SK-N-SH (cell line): ENCODE data around the gene GRIP2. TPM values are rescaled to one million over a fixed set of nuclear protein-coding genes. Genes with fewer than 3 reads are reported as not detected.

Source experiments
- CTCF ChIA-PET: fragments of 300-600, 350-600 bp; formaldehyde crosslinking; extraction: SDS; loops from one replicate; lab custom pipeline; 2021; lab: Yijun Ruan, JAX
- POLR2A ChIA-PET: fragments of 350-600 bp; sonication (Branson Sonifier 250); formaldehyde crosslinking; extraction: SDS; loops from one replicate; lab custom pipeline; 2020; ENCODE audit warnings: antibody characterized with exemption, inconsistent platforms; lab: Yijun Ruan, JAX
- DNase-seq: peaks from one replicate; pipeline ENCODE4 v3.0.0; 2012
- H2AFZ ChIP-seq: fragments of 200-600 bp; sonication (generic); 2 replicates; pipeline ENCODE4 v1.8.1; 2016; ENCODE audit warnings: antibody characterized with exemption, mild to moderate bottlenecking, low read depth
- H3F3A ChIP-seq: fragments of 200-600 bp; sonication (generic); replicated peaks from 2 replicates; pipeline ENCODE3; 2016; ENCODE audit warnings: antibody characterized with exemption, mild to moderate bottlenecking; ENCODE audit not compliant: insufficient read depth
- H3K27ac ChIP-seq, 2 experiments: fragments of 200-500 bp in 1 of 2; fragments of 200-600 bp in 1 of 2; sonication (Bioruptor generic) in 1 of 2; sonication (generic), shearing (Covaris generic) in 1 of 2; 2 replicates each; pipeline versions ENCODE4 v1.5.1 to v1.6.1; 2014 to 2016; ENCODE audit warnings: low read depth in 2 of 2, inconsistent platforms in 1 of 2, low read length in 1 of 2, mild to moderate bottlenecking in 1 of 2, mixed read lengths in 1 of 2
- H3K27me3 ChIP-seq: fragments of 200-600 bp; sonication (generic), shearing (Covaris generic); 2 replicates; pipeline ENCODE4 v1.6.1; 2016; ENCODE audit warnings: mixed run types; ENCODE audit not compliant: insufficient read depth
- H3K36me3 ChIP-seq, 2 experiments: fragments of 200-500 bp in 1 of 2; fragments of 200-600 bp in 1 of 2; sonication (Bioruptor generic) in 1 of 2; sonication (generic) in 1 of 2; replicated peaks in 1 of 2; 2 replicates each; pipeline versions ENCODE3 to v1.5.1; 2014 to 2016; ENCODE audit warnings: low read length in 1 of 2, mild to moderate bottlenecking in 1 of 2; ENCODE audit not compliant: insufficient read depth in 2 of 2, control insufficient read depth in 1 of 2
- H3K4me1 ChIP-seq, 2 experiments: fragments of 200-500 bp in 1 of 2; fragments of 200-600 bp in 1 of 2; sonication (Bioruptor generic) in 1 of 2; sonication (generic), shearing (Covaris generic) in 1 of 2; 2 replicates each; pipeline versions ENCODE4 v1.5.1 to v1.6.1; 2014 to 2016; ENCODE audit warnings: low read depth in 1 of 2, low read length in 1 of 2, mixed run types in 1 of 2; ENCODE audit not compliant: insufficient read depth in 2 of 2, control insufficient read depth in 1 of 2
- H3K4me2 ChIP-seq: fragments of 200-600 bp; sonication (generic), shearing (Covaris generic); 2 replicates; pipeline ENCODE4 v1.6.1; 2017; ENCODE audit warnings: mixed run types
- H3K4me3 ChIP-seq, 2 experiments: fragments of 200-500 bp in 1 of 2; fragments of 200-600 bp in 1 of 2; sonication (Bioruptor generic) in 1 of 2; sonication (generic), shearing (Covaris generic) in 1 of 2; 2 replicates each; pipeline versions ENCODE4 v1.5.1 to v1.8.1; 2014 to 2016; ENCODE audit warnings: low read depth in 2 of 2, inconsistent platforms in 1 of 2, low read length in 1 of 2, mild to moderate bottlenecking in 1 of 2, mixed read lengths in 1 of 2, moderate library complexity in 1 of 2
- H3K79me2 ChIP-seq: fragments of 200-600 bp; sonication (generic); 2 replicates; pipeline ENCODE4 v1.8.1; 2017; ENCODE audit warnings: mild to moderate bottlenecking; ENCODE audit not compliant: insufficient read depth
- H3K9ac ChIP-seq: fragments of 200-600 bp; sonication (generic); 2 replicates; pipeline ENCODE4 v1.6.1; 2017; ENCODE audit warnings: mixed run types
- H3K9me2 ChIP-seq: fragments of 200-600 bp; sonication (generic); 2 replicates; pipeline ENCODE4 v1.6.1; 2017; ENCODE audit warnings: mixed run types
- H3K9me3 ChIP-seq: fragments of 200-600 bp; sonication (generic); 2 replicates; pipeline ENCODE4 v1.6.1; 2017; ENCODE audit warnings: mixed run types, mild to moderate bottlenecking, moderate library complexity
- H4K20me1 ChIP-seq: fragments of 200-600 bp; sonication (generic); 2 replicates; pipeline ENCODE4 v1.6.1; 2017; ENCODE audit warnings: mild to moderate bottlenecking, mixed run types; ENCODE audit not compliant: insufficient read depth
- CTCF ChIP-seq: fragments of 200-600 bp; sonication (generic); IDR thresholded peaks from 2 replicates; pipeline ENCODE4 v1.6.1; 2017; ENCODE audit warnings: antibody characterized with exemption, mild to moderate bottlenecking, moderate library complexity
- EP300 ChIP-seq, 2 experiments: IDR thresholded peaks; 2 replicates each; pipeline versions ENCODE4 v1.4.0 to v1.6.1; 2012; ENCODE audit warnings: borderline replicate concordance in 1 of 2, low read depth in 1 of 2, low read length in 1 of 2
- EZH2phosphoT487 ChIP-seq: fragments of 200-600 bp; sonication (generic); IDR thresholded peaks from 2 replicates; pipeline ENCODE4 v1.6.1; 2017; ENCODE audit warnings: low read depth, mixed run types, mild to moderate bottlenecking, antibody characterized with exemption, moderate library complexity, borderline replicate concordance
- JUND ChIP-seq: IDR thresholded peaks from 2 replicates; pipeline ENCODE4 v1.4.0; 2012
- NFIC ChIP-seq: IDR thresholded peaks from 2 replicates; pipeline ENCODE4 v1.4.0; 2012; ENCODE audit warnings: borderline replicate concordance
- REST ChIP-seq: IDR thresholded peaks from 2 replicates; pipeline ENCODE4 v1.6.1; 2012; ENCODE audit warnings: mild to moderate bottlenecking, low read depth, low read length, moderate library complexity
- RFX5 ChIP-seq: IDR thresholded peaks from 2 replicates; pipeline ENCODE4 v1.6.1; 2012; ENCODE audit warnings: mild to moderate bottlenecking, improper control_type of control experiment, low read length
- SIN3A ChIP-seq: IDR thresholded peaks from 2 replicates; pipeline ENCODE4 v1.6.1; 2012; ENCODE audit warnings: low read depth, mild to moderate bottlenecking, low read length, moderate library complexity, borderline replicate concordance
- SMC3 ChIP-seq: IDR thresholded peaks from 2 replicates; pipeline ENCODE4 v1.6.1; 2012; ENCODE audit warnings: low read depth, low read length, improper control_type of control experiment
- TCF12 ChIP-seq: IDR thresholded peaks from 2 replicates; pipeline ENCODE4 v1.4.0; 2012
- TEAD4 ChIP-seq: IDR thresholded peaks from 2 replicates; pipeline ENCODE4 v1.4.0; 2012; ENCODE audit warnings: mild to moderate bottlenecking, borderline replicate concordance; ENCODE audit not compliant: insufficient read depth
- USF1 ChIP-seq: IDR thresholded peaks from 2 replicates; pipeline ENCODE4 v1.4.0; 2012; ENCODE audit warnings: low read depth, borderline replicate concordance
- YY1 ChIP-seq: IDR thresholded peaks from 2 replicates; pipeline ENCODE4 v1.4.0; 2012; ENCODE audit warnings: low read depth, mild to moderate bottlenecking
- WGBS: methylation state at CpG from one replicate; pipeline ENCODE4 v1.1.6; 2017; ENCODE audit warnings: low lambda C conversion rate; 5-methylcytosine and 5-hydroxymethylcytosine counted together
- polyA plus RNA-seq, 3 experiments: library from polyadenylated mRNA; depleted of rRNA; stranded (reverse); fragments of >200 nt; gene quantifications; 2 replicates each; pipeline ENCODE4 v1.2.3, GENCODE V29; 2012

The GRIP2 gene
- polyA plus RNA-seq, 1 of the 3 experiments (the other 2 are of a cell fraction): 0.15 TPM

- 100% methylated on average over 2 of the region's 3 CpGs for WGBS
- Histone ChIP-seq H3K9me3 (no peaks in the 10 kb centered on the region), H3K4me1 (peaks cover 8 to 9% of the 10 kb centered on the region in 2 experiments; a peak in 2 of 4 replicates), H2AFZ (no peak overlapping the region), H4K20me1 (no peaks in the 10 kb centered on the region), H3K36me3 (peaks cover 22 to 24% of the 10 kb centered on the region in 2 experiments), H3K4me3 (no peak overlapping the region), H3K27me3 (no peaks in the 10 kb centered on the region), H3K27ac (no peak overlapping the region), H3K4me2 (no peak overlapping the region), H3K9ac (no peak overlapping the region), H3F3A (peaks cover under 1% of the 10 kb centered on the region), H3K79me2 (no peaks in the 10 kb centered on the region), H3K9me2 (no peaks in the 10 kb centered on the region)
- DNase-seq: no peak
- POLR2A ChIA-PET: no interaction called here
- TF ChIP-seq EP300 (IDR thresholded peaks at IDR 0.05; ENCODE audit: borderline replicate concordance in 1 of 2, low read depth in 1 of 2, low read length in 1 of 2) (no peak), SIN3A (no peak), RFX5 (no peak), REST (no peak)
- CTCF ChIA-PET: interaction anchor here (2.5 to 4.4 kb wide), 5 partner anchors 189 to 569 kb away, joined by 12 to 105 read pairs (median 50); no protein-coding TSS in a partner anchor
Observed at GRCh38 chr3:14465425-14465824, 74.7 kb downstream of the GRIP2 start.

- Histone ChIP-seq H3K27ac (no peak overlapping the region), H3K4me1 (peaks cover 8 to 9% of the 10 kb centered on the region in 2 experiments; a peak in 2 of 4 replicates), H3K9me3 (no peaks in the 10 kb centered on the region), H3K27me3 (no peaks in the 10 kb centered on the region), H3K9me2 (no peaks in the 10 kb centered on the region), H3K79me2 (no peaks in the 10 kb centered on the region), H3K4me2 (no peak overlapping the region), H3K4me3 (no peak overlapping the region), H2AFZ (no peak overlapping the region), H3K9ac (no peak overlapping the region), H3F3A (peaks cover 6% of the 10 kb centered on the region), H4K20me1 (no peaks in the 10 kb centered on the region), H3K36me3 (peaks cover 22 to 24% of the 10 kb centered on the region in 2 experiments)
- ChIA-PET CTCF (interaction anchor here (3.6 to 5.0 kb wide), 2 partner anchors 205 to 263 kb away, joined by 55 to 82 read pairs; no protein-coding TSS in a partner anchor), POLR2A (no interaction called here)
- WGBS: 97% methylated on average over 4 of the region's 4 CpGs
- DNase-seq: no peak
- no peak for TF ChIP-seq NFIC
- no peak for TF ChIP-seq USF1
- TF ChIP-seq YY1: no peak
- no peak for TF ChIP-seq SMC3
- no peak for TF ChIP-seq EP300 (IDR thresholded peaks at IDR 0.05; ENCODE audit: borderline replicate concordance in 1 of 2, low read depth in 1 of 2, low read length in 1 of 2)
- no peak for TF ChIP-seq TEAD4
- TF ChIP-seq JUND: no peak
- no peak for TF ChIP-seq CTCF
- TF ChIP-seq EZH2phosphoT487: no peak
- no peak for TF ChIP-seq TCF12
- no peak for TF ChIP-seq RFX5
Observed at GRCh38 chr3:14464521-14464920, 75.6 kb downstream of the GRIP2 start.
